Activated naive CD8-positive, alpha-beta T cell (primary cell): ENCODE results near the gene SLC6A13.
"Not testable (repeated sequence)": the region's sequence is repeated elsewhere in the genome, so short reads cannot be mapped to it uniquely, and the experiment has no call there.

Experiments
- H3K27ac Mint-ChIP-seq: one replicate; pipeline ENCODE4 v1.8.0; 2021; ENCODE audit warnings: mixed read lengths
- H3K27me3 Mint-ChIP-seq: one replicate; pipeline ENCODE4 v1.8.0; 2021; ENCODE audit warnings: mixed read lengths
- H3K36me3 Mint-ChIP-seq: one replicate; pipeline ENCODE4 v1.8.0; 2021; ENCODE audit warnings: mixed read lengths
- H3K4me1 Mint-ChIP-seq: one replicate; pipeline ENCODE4 v1.8.0; 2021; ENCODE audit warnings: low read depth, mixed read lengths
- H3K4me3 Mint-ChIP-seq: one replicate; pipeline ENCODE4 v1.8.0; 2021; ENCODE audit warnings: mild to moderate bottlenecking, mixed read lengths
- H3K9me3 Mint-ChIP-seq: one replicate; pipeline ENCODE4 v1.8.0; 2021; ENCODE audit warnings: low read depth, mixed read lengths

Gene SLC6A13

DNA sequence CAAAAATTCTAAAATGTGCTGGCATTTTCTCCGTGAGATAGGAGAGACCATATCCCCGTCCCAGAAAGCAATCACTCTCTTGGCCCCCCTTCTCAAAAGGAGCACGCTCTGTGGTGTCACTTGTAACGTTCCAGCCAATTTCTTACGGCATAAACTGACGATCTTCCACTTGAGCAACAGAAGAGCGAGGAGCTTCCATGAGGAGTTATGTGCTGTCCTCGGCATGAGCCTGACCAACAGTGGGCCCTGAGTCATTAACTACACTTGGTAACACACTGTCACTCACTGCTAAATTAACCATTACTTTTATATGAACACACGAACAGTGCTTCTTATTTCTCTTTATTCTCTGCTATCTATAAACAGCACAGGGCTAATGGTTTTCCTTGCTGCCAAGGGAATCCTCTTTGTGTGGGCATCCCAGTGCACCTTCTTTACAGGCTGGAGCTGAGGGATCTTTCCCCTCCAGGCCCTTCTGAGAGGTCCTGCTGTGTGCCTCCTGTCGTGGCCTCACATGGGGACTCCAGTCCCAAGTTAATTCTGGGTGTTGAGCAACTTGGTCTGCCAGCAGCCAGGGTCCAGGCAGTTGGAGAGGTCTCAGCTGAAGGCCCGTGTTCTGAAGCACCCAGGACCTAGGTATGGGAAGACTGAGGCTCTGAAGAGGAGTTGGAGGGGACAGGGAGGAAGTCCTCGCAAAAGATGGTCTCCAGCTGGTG is 9.4 kb downstream of the SLC6A13 start:
- H3K4me1 Mint-ChIP-seq: no peaks in the 10 kb centered on the region
- no peak overlapping the region for H3K4me3 Mint-ChIP-seq
- H3K9me3 Mint-ChIP-seq: no peaks in the 10 kb centered on the region
- H3K36me3 Mint-ChIP-seq: no peaks in the 10 kb centered on the region
- peaks cover 5% of the 10 kb centered on the region for H3K27me3 Mint-ChIP-seq
- no peak overlapping the region for H3K27ac Mint-ChIP-seq

DNA sequence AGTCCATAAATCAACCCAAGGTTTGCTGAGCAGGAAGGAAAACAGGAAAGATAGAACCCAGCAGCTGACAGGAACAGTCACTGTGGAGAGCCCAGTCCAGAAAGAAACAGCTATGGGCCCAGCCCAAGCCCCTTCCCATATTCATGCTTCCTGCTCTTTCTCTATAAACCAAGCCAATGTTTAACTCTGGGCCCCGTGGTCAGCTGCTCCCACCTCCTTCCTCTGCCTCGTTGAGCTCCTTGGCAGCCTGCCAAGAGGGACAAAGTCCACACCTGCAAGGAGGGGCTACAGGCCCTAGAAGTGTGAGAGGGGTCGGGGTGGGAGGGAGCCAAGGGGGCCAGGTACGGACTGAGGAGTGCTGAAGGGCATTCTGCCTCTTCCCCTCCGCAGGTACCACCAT is 10.0 kb downstream of the SLC6A13 start:
- Mint-ChIP-seq H3K27me3 (peaks cover 5% of the 10 kb centered on the region), H3K4me1 (no peaks in the 10 kb centered on the region), H3K36me3 (peaks cover 4% of the 10 kb centered on the region), H3K9me3 (peaks cover 5% of the 10 kb centered on the region), H3K4me3 (no peak overlapping the region), H3K27ac (no peak overlapping the region)

DNA sequence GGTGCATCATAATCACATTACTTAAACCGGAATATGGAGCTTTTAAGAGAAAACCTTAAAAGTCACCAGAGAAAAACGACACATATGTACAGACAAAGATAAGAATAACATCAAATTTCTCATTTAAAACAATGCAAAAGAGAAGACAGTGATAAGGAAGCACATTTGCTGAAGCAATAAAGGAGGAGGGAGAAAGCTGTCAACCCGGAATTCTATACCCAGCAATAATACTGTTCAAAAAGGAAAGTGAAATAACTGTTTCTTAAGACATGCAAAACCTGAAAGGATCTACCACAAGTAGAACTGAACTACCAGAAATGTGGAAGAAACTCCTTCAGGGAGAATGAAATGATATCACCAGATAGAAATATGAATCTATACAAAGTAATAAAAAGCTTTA is 15.4 kb downstream of the SLC6A13 start:
- no peak overlapping the region for H3K4me3 Mint-ChIP-seq
- no peaks in the 10 kb centered on the region for H3K4me1 Mint-ChIP-seq
- peaks cover 5% of the 10 kb centered on the region for H3K9me3 Mint-ChIP-seq
- no peak overlapping the region for H3K27ac Mint-ChIP-seq
- H3K36me3 Mint-ChIP-seq: peaks cover 8% of the 10 kb centered on the region
- H3K27me3 Mint-ChIP-seq: peaks cover 12% of the 10 kb centered on the region

DNA sequence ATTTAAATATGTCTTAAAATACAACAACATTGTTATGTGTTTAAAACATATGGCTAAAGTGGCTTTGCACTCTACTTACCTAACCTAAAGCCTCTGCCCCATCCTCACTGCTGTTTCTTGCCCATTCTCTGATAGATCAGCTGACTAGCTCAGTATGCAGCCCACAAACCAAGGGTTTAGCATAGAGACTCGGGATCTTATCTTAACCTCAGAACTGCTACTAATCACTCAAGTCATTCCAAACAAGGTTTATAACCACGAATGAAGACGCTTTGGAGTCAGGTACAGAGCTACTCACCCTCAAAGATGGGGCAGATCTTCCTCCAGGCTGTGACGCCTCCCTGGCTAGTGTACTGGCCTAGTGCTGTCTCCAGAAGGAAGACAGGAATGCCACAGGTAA is 19.3 kb downstream of the SLC6A13 start:
- Mint-ChIP-seq H3K4me3 (no peak overlapping the region), H3K4me1 (no peaks in the 10 kb centered on the region), H3K27me3 (peaks cover 13% of the 10 kb centered on the region), H3K9me3 (peaks cover 5% of the 10 kb centered on the region), H3K36me3 (peaks cover 8% of the 10 kb centered on the region), H3K27ac (no peak overlapping the region)

DNA sequence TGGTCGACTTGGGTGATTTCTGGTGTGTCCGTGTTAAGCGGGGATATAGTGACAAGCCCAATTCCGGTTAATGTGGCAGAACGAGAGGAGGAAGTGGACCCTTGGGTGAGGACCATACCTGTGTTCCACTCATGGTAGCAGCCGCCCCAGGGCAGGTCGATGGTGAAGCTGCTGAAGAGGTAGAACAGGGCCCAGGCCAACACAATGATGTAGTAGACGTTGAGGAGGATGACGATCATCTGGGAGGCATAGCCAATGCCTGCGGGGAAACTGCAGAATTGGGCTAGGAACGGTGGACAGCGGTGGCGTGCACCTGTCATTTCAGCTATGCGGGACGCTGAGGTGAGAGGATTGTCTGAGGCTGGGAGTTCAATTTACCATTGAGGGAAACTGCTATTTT is 20.1 kb downstream of the SLC6A13 start:
- Mint-ChIP-seq H3K27me3 (peaks cover 13% of the 10 kb centered on the region), H3K27ac (no peak overlapping the region), H3K9me3 (no peaks in the 10 kb centered on the region), H3K4me3 (no peak overlapping the region), H3K4me1 (no peaks in the 10 kb centered on the region), H3K36me3 (peaks cover 5% of the 10 kb centered on the region)

DNA sequence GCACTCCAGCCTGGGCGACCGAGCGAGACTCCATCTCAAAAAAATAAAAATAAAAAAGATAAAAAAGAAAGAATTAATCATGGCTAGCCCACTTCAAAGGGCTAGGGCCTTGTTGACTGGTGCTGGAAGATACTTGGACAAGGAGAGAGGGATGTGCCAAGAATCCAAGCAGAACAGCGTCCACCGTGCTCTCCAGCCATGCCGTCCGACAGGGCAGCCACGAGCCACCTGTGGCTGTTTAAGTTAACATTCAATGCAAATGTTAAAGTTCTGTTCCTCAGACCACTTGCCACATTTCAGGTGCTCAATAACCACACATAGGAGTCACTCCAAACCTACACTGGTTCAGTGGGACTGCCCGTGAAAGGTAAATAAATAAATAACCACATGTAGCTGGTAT is 21.4 kb downstream of the SLC6A13 start:
- H3K27ac Mint-ChIP-seq: no peak overlapping the region
- no peaks in the 10 kb centered on the region for H3K4me1 Mint-ChIP-seq
- peaks cover 3% of the 10 kb centered on the region for H3K9me3 Mint-ChIP-seq
- H3K4me3 Mint-ChIP-seq: no peak overlapping the region
- peaks cover 5% of the 10 kb centered on the region for H3K36me3 Mint-ChIP-seq
- H3K27me3 Mint-ChIP-seq: peaks cover 11% of the 10 kb centered on the region

DNA sequence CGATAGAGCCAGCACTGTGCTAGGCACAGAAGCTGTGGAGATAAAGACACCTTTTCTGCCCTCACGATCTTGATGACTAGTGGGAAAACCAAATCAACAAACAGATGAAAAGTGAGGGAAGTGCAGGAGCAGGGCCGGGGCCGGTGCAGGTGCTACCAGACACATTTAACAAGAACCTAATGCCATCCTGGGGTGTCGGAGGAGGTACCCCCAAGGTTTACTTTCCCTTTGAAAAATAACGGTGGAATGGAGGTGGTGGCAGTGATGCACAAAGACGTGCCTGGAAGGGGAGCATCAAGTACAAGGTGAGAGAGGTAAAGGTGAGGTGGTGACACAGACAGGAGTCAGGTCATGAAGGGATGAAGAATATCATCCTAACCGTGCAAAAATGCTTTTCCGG is 22.1 kb downstream of the SLC6A13 start:
- Mint-ChIP-seq H3K27ac (no peak overlapping the region), H3K27me3 (peaks cover 11% of the 10 kb centered on the region), H3K4me1 (no peaks in the 10 kb centered on the region), H3K36me3 (peaks cover 9% of the 10 kb centered on the region), H3K9me3 (peaks cover 8% of the 10 kb centered on the region), H3K4me3 (no peak overlapping the region)

DNA sequence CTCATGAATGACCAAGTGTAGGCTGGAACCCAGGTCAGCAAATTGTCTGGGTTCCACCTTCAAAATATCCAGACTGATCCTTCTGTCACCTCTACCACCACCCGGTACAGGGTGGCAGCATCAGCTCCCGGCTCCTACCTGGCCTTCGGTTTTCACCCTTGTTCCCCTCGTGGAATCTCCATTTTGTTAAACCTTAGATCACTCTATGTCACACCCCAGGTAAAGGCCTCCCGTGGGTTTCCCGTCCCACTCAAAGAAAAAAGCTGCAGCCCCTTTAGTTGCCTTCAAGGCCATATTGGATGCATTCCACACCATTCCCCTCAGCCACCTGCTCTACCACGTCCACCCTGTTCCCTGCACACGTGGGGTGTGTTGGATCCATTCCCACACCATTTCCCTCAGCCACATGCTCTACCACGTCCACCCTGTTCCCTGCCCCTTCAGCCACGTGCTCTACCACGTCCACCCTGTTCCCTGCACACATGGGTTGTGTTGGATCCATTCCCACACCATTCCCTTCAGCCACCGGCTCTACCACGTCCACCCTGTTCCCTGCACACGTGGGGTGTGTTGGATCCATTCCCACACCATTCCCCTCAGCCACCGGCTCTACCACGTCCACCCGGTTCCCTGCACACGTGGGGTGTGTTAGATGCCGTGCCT is 23.8 kb downstream of the SLC6A13 start:
- H3K27me3 Mint-ChIP-seq: peaks cover 5% of the 10 kb centered on the region
- no peak overlapping the region for H3K4me3 Mint-ChIP-seq
- no peak overlapping the region for H3K27ac Mint-ChIP-seq
- peaks cover 13% of the 10 kb centered on the region for H3K9me3 Mint-ChIP-seq
- no peaks in the 10 kb centered on the region for H3K4me1 Mint-ChIP-seq
- peaks cover 9% of the 10 kb centered on the region for H3K36me3 Mint-ChIP-seq

DNA sequence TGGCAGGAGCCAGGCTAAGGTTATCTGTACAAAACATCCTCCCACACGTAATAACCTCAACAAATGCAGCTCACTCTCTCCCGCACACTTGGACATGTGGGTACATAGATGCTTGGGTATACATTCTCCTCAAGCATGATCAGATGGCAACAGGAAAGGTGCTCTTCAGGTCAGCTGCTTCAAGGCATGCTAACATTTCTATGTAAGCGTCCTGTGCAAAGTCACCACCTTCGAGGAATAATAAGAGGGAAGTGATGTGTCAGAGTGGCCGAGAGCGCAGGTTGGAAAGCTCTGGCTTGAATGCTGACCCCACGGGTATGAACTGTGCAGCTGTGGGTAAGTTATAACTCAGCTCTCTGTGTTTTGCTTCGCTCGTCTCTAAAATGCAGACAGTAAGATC is 24.5 kb downstream of the SLC6A13 start:
- H3K4me3 Mint-ChIP-seq: no peak overlapping the region
- no peaks in the 10 kb centered on the region for H3K4me1 Mint-ChIP-seq
- H3K27ac Mint-ChIP-seq: no peak overlapping the region
- peaks cover 5% of the 10 kb centered on the region for H3K27me3 Mint-ChIP-seq
- peaks cover 13% of the 10 kb centered on the region for H3K9me3 Mint-ChIP-seq
- peaks cover 9% of the 10 kb centered on the region for H3K36me3 Mint-ChIP-seq

DNA sequence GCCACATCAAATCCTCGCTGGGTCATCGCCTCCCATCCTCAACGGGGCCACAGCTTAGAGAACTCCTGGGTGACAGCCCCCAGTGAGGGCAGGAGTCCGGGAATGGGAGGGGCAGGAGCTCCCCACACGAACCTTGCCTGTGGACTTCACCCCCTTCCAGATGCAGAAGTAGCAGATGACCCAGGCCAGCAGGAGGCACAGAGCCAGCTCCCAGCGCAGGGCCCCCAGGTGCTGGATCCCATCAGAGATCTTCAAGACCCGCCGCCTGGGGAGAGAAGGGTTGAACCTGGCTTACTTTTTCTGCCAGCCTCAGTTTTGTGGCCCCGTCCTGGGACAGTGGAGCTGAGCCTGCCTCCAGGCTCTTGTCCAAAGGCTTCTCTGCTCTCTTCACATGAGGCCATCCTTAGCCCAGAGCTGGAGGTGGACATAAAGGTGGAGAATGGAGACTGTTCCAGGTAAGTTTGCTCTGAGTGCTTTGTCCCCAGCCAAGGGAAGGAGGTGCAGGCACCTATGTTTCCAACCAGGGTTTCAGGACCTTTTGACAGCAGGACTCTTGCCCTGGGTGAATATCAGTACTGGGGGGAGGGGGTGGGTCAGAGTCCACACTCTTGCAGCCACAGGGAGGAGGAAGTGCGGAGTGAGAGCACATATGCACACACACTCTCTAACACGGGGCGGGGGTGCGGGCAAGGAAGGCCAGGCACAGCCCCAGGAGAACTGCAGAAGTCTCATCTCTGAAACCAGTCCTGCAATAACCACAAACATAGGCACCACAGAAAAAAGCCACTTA is 25.4 kb downstream of the SLC6A13 start:
- H3K27ac Mint-ChIP-seq: no peak overlapping the region
- H3K36me3 Mint-ChIP-seq: peaks cover 7% of the 10 kb centered on the region
- H3K9me3 Mint-ChIP-seq: peaks cover 13% of the 10 kb centered on the region
- peaks cover 1% of the 10 kb centered on the region for H3K27me3 Mint-ChIP-seq
- no peak overlapping the region for H3K4me3 Mint-ChIP-seq
- no peaks in the 10 kb centered on the region for H3K4me1 Mint-ChIP-seq

DNA sequence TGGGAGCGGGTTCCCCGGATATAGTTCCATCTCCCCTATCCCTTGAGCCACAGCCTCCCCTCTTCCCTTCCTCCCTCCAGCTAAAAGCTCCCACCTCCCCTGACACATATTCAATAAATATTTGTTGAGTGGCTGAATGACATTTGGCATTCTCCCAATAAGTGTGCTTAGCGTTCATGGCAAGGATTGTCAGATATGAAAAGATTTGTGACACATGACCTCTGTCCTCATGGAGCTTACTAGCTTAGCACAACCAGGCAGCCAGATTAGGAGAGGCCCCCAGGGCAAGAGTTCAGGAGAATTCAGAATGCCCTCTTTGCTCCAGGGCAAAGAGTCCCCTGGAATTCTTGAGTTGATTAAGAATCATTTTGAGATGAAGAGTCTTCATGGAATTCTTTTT is 26.2 kb downstream of the SLC6A13 start:
- H3K27ac Mint-ChIP-seq: no peak overlapping the region
- peaks cover 7% of the 10 kb centered on the region for H3K36me3 Mint-ChIP-seq
- H3K4me3 Mint-ChIP-seq: no peak overlapping the region
- no peaks in the 10 kb centered on the region for H3K4me1 Mint-ChIP-seq
- H3K9me3 Mint-ChIP-seq: peaks cover 13% of the 10 kb centered on the region
- no peaks in the 10 kb centered on the region for H3K27me3 Mint-ChIP-seq

DNA sequence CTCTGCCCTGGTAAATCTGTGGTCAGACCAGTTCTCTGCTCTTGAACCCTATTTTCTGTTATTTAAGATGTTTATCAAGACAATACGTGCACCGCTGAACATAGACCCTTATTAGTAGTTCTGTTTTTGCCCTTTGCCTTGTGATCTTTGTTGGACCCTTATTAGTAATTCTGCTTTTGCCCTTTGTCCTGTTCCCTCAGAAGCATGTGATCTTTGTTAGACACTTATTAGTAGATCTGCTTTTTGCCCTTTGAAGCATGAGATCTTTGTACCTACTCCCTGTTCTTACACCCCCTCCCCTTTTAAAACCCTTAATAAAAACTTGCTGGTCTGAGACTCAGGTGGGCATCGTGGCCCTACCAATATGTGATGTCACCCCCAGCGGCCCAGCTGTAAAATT is 26.7 kb downstream of the SLC6A13 start:
- not testable (repeated sequence) for H3K27me3 Mint-ChIP-seq, H3K27ac Mint-ChIP-seq, H3K4me1 Mint-ChIP-seq, H3K4me3 Mint-ChIP-seq, H3K36me3 Mint-ChIP-seq
- peaks cover 13% of the 10 kb centered on the region for H3K9me3 Mint-ChIP-seq

DNA sequence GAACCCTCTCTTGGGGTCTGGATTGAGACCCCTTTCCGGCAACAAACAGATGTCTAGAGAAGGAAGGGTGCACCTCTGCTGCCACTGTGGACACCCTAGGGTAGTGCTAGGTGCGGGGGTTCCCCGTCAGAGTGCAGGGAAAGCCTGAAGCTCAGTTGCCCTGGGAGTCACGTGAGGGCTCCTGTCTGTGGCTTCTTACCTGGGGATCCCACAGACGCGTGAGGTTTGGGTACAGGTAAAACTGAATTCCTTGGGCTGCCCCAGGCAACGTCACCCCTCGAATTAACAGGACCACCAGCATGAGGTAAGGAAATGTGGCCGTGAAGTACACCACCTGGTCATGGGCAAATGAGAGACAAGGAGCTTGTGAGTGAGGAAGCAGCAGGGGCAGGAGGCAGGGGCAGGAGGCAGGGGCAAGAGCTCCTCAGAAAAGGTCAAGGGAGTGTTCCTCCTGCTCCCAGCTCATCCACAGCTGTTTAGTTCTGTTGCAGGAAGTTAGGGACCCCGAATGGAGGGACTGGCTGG is 27.7 kb downstream of the SLC6A13 start:
- H3K4me1 Mint-ChIP-seq: no peaks in the 10 kb centered on the region
- H3K27me3 Mint-ChIP-seq: no peaks in the 10 kb centered on the region
- H3K4me3 Mint-ChIP-seq: no peak overlapping the region
- H3K27ac Mint-ChIP-seq: no peak overlapping the region
- H3K36me3 Mint-ChIP-seq: peaks cover 7% of the 10 kb centered on the region
- peaks cover 13% of the 10 kb centered on the region for H3K9me3 Mint-ChIP-seq

DNA sequence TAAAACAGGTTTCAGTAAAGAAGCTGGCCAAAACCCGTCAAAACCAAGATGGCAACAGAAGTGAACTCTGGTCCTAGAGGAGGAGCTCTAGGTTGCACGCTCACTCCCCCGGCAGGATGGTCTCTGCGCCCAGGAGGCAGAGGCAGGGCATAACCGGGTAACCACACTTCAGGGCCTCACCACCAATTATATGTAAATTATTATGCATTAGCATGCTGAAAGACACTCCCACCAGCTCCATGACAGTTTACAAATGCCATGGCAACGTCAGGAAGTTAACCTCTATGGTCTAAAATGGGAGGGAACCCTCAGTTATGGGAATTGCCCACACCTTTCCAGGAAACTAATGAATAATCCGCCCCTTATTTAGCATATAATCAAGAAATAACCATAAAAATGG is 28.6 kb downstream of the SLC6A13 start:
- peaks cover 13% of the 10 kb centered on the region for H3K9me3 Mint-ChIP-seq
- H3K27me3 Mint-ChIP-seq: no peaks in the 10 kb centered on the region
- H3K27ac Mint-ChIP-seq: no peak overlapping the region
- peaks cover 7% of the 10 kb centered on the region for H3K36me3 Mint-ChIP-seq
- no peak overlapping the region for H3K4me3 Mint-ChIP-seq
- H3K4me1 Mint-ChIP-seq: no peaks in the 10 kb centered on the region

DNA sequence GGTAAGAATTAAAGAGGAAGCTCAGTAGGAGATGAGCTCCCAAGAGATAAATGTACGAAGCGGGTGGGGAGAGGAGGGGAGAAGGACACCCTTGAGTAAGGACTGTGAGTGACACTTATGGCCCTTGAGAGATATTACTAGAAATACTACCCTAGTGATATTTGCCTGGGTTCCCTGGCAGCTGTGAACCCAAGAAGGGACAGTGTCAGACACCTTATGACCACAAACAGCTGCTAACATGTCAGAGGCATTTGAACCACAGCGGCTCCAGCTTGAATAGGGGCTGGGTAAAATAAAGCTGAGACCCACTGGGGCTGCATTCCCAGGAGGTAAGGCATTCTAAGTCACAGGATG is 29.0 kb downstream of the SLC6A13 start:
- Mint-ChIP-seq H3K9me3 (peaks cover 13% of the 10 kb centered on the region), H3K36me3 (peaks cover 7% of the 10 kb centered on the region), H3K27me3 (no peaks in the 10 kb centered on the region), H3K4me3 (no peak overlapping the region), H3K27ac (no peak overlapping the region), H3K4me1 (no peaks in the 10 kb centered on the region)
